Stimulated activated CD4-positive, alpha-beta T cell treated with anti-CD3 and anti-CD28 coated beads, Interleukin-12 subunit alpha, Interleukin-12 subunit beta, amount 100 ng/mL, for 48 hours (primary cell): ENCODE results near the gene HECTD4.

Source experiments
- DNase-seq, 3 donors: peaks; one replicate each; pipeline ENCODE4 v3.0.0-alpha.2; 2020; ENCODE audit warnings: low read depth in 2 of 3, low spot score in 1 of 3

HECTD4 gene

GRCh38 chr12:112322882-112323547 lies 59.2 kb downstream of the HECTD4 start:
- no peak for DNase-seq

GRCh38 chr12:112322441-112322840 lies 59.8 kb downstream of the HECTD4 start:
- DNase-seq, result no peak

- no peak for DNase-seq
Observed at GRCh38 chr12:112321245-112321644, 61.0 kb downstream of the HECTD4 start.

- no peak for DNase-seq
Observed at GRCh38 chr12:112319395-112319794, 62.8 kb downstream of the HECTD4 start.

GRCh38 chr12:112317481-112317880 lies 64.8 kb downstream of the HECTD4 start:
- no peak for DNase-seq

GRCh38 chr12:112314981-112315380 lies 67.2 kb downstream of the HECTD4 start:
- no peak for DNase-seq

- DNase-seq, result no peak
Observed at GRCh38 chr12:112309797-112310196, 72.4 kb downstream of the HECTD4 start.

GRCh38 chr12:112308652-112309051 lies 73.6 kb downstream of the HECTD4 start:
- DNase-seq, result no peak

GRCh38 chr12:112308161-112308560 lies 74.1 kb downstream of the HECTD4 start:
- no peak for DNase-seq

GRCh38 chr12:112307317-112308011 lies 74.8 kb downstream of the HECTD4 start:
- DNase-seq, result no peak

GRCh38 chr12:112305951-112306350 lies 76.3 kb downstream of the HECTD4 start:
- DNase-seq, result no peak

- DNase-seq, result no peak
Observed at GRCh38 chr12:112304436-112304835, 77.8 kb downstream of the HECTD4 start.

GRCh38 chr12:112303799-112304198 lies 78.4 kb downstream of the HECTD4 start:
- no peak for DNase-seq

GRCh38 chr12:112303004-112303403 lies 79.2 kb downstream of the HECTD4 start:
- DNase-seq, result peak; percentile 26 to 42 (median 32)

- DNase-seq, result no peak
Observed at GRCh38 chr12:112299704-112300103, 82.5 kb downstream of the HECTD4 start.

- no peak for DNase-seq
Observed at GRCh38 chr12:112297188-112297587, 85.0 kb downstream of the HECTD4 start.

GRCh38 chr12:112296183-112296582 lies 86.0 kb downstream of the HECTD4 start:
- DNase-seq, result no peak

- DNase-seq, result no peak
Observed at GRCh38 chr12:112294793-112295192, 87.4 kb downstream of the HECTD4 start.

- DNase-seq, result no peak
Observed at GRCh38 chr12:112288638-112289037, 93.6 kb downstream of the HECTD4 start.

GRCh38 chr12:112285600-112286401 lies 96.4 kb downstream of the HECTD4 start:
- DNase-seq, result no peak

GRCh38 chr12:112283546-112283945 lies 98.7 kb downstream of the HECTD4 start:
- DNase-seq, result no peak

GRCh38 chr12:112282920-112283319 lies 99.3 kb downstream of the HECTD4 start:
- no peak for DNase-seq
